GM12872 (cell line): ENCODE measurements around the gene MOV10.

Source experiments
- TF ChIP-seq, protein P1 (sequence below): IDR thresholded peaks from 3 replicates; pipeline ENCODE4 v1.5.1; 2011; ENCODE audit warnings: low read depth, mild to moderate bottlenecking, low read length, moderate library complexity; ENCODE audit not compliant: insufficient read depth

MOV10 gene

GRCh38 chr1:112721966-112722524 is 47.6 kb downstream of the MOV10 start:
- TF ChIP-seq, protein P1, sequence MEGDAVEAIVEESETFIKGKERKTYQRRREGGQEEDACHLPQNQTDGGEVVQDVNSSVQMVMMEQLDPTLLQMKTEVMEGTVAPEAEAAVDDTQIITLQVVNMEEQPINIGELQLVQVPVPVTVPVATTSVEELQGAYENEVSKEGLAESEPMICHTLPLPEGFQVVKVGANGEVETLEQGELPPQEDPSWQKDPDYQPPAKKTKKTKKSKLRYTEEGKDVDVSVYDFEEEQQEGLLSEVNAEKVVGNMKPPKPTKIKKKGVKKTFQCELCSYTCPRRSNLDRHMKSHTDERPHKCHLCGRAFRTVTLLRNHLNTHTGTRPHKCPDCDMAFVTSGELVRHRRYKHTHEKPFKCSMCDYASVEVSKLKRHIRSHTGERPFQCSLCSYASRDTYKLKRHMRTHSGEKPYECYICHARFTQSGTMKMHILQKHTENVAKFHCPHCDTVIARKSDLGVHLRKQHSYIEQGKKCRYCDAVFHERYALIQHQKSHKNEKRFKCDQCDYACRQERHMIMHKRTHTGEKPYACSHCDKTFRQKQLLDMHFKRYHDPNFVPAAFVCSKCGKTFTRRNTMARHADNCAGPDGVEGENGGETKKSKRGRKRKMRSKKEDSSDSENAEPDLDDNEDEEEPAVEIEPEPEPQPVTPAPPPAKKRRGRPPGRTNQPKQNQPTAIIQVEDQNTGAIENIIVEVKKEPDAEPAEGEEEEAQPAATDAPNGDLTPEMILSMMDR = no peak

DNA sequence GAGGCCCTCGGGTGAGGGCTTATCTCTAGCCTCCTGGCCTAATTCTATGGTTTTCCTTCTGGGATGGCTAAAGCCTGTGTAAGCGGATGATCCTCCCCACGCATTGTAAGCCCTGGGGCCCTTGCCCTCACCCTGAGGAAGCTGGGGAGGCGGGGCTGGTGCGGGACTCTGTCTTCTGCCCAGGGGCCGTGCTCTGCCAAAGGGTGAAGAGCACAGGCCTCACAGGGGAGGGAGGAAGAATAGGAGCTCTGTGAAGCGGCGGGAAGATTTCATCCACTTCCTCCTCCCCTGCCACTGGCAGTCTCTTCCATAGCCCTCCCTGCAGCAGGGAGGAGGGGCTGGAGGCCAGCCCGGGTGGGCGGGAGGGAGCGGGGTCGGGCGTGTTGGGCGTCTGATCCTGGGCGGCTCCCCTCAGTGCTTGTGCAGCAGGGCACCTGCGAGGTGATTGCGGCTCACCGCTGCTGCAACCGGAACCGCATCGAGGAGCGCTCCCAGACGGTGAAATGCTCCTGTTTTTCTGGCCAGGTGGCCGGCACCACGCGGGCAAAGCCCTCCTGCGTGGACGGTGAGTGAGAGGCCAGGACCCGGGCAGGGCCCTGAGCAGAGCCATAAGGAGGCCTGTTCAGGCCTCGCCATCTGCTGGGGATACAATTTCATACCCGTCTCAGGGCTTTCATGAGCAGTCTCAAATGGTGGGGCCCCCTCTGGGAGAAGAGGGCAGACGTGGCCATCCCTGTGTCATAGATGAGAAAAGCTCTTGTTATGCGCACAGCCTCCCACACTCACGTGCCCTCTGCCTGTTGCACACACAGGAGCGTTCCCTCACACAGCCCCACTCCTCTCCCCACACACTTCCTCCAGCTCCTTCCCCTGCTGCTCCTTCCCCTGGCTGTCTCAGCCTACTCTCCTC is 48.4 kb downstream of the MOV10 start:
- TF ChIP-seq, protein P1 = no peak

GRCh38 chr1:112723511-112723839 is 49.0 kb downstream of the MOV10 start:
- TF ChIP-seq, protein P1 = no peak

DNA sequence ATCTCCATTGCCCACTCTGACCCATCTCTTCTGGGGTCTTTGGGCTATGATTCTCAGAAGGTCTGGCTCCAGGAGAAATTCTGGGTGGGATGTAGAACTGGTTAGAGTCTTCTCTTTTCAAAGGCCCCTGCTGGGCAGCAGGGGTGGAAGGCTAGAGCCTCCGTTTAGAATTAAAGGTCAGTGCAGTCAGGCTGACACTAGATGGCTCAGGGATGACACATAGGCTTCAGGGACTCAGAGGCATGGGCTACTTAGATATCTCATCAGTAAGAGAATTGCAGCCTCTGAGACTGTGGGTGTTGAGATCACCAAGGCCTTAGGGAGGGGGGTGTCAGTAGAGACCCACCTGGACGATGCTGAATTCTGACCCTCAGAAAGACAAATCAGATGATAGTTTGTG is 53.3 kb downstream of the MOV10 start:
- TF ChIP-seq, protein P1 = no peak; the same call in 2 of the 3 replicates

DNA sequence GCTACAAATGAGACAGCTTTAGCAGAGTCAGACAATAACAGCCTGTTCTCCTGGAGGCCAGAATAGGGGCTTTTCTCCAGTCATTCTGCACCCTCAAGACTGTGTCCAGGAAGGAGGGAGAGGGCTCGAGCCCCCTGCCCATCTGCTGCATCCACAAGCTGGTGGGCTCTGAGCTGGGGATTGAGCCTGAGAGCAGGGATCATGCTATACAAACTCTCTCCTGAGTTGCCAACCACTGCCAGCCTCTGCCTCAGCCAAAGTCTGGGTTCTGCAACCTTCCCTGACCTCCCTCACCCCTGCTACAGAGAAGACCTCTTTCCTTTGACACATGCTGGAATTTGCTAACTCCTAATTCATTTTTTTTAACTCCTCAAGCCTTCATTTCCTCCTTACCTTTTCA is 55.5 kb downstream of the MOV10 start:
- TF ChIP-seq, protein P1 = no peak

- TF ChIP-seq, protein P1 = no peak
Measured at GRCh38 chr1:112731451-112731850, 57.0 kb downstream of the MOV10 start.

DNA sequence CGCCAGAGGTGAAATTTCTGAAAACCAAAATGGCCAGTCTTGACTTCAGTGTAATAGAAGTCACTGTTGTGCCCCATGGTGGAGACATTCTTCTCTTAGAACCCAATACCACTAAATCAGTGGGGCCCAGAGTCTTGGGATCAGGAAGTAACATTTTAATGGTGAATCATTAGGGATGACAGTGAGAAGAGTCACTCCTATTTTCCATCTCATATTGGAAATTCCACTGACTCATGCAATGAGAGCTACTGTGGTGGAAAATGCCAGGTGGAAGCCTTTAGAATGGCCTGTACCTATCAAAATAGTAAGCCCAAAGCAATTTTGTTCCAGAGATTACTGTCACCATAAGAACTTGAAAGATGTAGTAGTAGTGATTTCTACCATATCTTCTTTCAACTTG is 61.3 kb downstream of the MOV10 start:
- TF ChIP-seq, protein P1 = no peak
